Measurements from ENCODE around the gene CCDC78. TPM values are rescaled to one million over a fixed set of nuclear protein-coding genes. Genes with fewer than 3 reads are reported as not detected.

Gene CCDC78
- total and polyA plus RNA-seq, 2 donors (not counting 3 experiments of a cell fraction or from before 2014, with no cell fraction given): 0.50 to 1.3 TPM

DNA sequence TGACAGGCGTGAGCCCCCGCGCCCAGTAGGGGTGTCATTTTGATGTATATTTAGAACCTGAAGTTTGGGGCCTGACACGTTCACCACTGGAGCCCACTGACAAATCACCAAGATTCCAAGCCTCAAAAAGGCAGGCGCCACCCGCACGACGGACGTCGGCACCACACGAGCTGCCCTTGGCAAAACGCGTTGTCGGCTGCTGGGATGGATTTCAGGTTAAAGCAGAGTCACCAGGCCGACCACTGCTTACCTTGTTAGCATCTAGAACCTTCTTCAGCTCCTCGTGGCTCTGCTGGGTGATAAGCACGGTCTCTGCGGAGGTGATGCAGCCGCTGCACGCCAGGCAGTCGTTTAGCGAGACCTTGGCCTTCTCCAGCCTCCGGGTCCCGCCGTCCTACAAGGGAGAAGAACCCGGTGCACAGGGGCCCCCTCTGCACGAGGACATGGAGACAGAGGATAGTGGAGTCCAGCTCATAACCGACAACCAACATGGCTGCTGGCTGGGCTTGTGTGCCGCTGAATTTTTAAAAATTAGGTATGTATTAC is 10.8 kb upstream of the CCDC78 start:
- Histone ChIP-seq H2AFZ (ENCODE audit: low read depth, low read length) (no peak overlapping the region), H3K36me3 (ENCODE audit: control insufficient read depth in 2 of 2, extremely low read depth in 1 of 2, insufficient read depth in 2 of 2, low read length in 2 of 2) (peaks cover 6 to 42% of the 10 kb centered on the region in 2 experiments), H3K9ac (replicated peaks; ENCODE audit: extremely low read depth, insufficient read depth, low read length) (no peak overlapping the region), H3K4me2 (ENCODE audit: insufficient read depth, low read length) (no peak overlapping the region), H3K9me1 (replicated peaks; ENCODE audit: control insufficient read depth, extremely low read depth, insufficient read depth, low read length) (no peaks in the 10 kb centered on the region), H3K79me2 (ENCODE audit: control insufficient read depth, insufficient read depth, low read length) (peaks cover 6% of the 10 kb centered on the region), H3K9me3 (replicated peaks; ENCODE audit: control insufficient read depth, insufficient read depth, low read length) (no peaks in the 10 kb centered on the region), H3K4me1 (ENCODE audit: control insufficient read depth, extremely low read depth, insufficient read depth, low read length) (peaks cover 10% of the 10 kb centered on the region), H3K27ac (ENCODE audit: insufficient read depth, low read depth, low read length) (no peak overlapping the region), H3K27me3 (ENCODE audit: control insufficient read depth in 2 of 2, insufficient read depth in 2 of 2, low read length in 2 of 2) (no peaks in the 10 kb centered on the region), H4K20me1 (replicated peaks; ENCODE audit: control insufficient read depth, extremely low read depth, insufficient read depth, low read length) (no peaks in the 10 kb centered on the region), H3K4me3 (replicated peaks in 1 of 3; ENCODE audit: insufficient read depth in 1 of 3, low read depth in 1 of 3, low read length in 3 of 3) (no peak overlapping the region)
- TF ChIP-seq JUN (IDR thresholded peaks at IDR 0.05; ENCODE audit: borderline replicate concordance, insufficient read depth, insufficient read length, low read depth): no peak
- TF ChIP-seq FOS (IDR thresholded peaks at IDR 0.05; ENCODE audit: borderline replicate concordance, insufficient read depth, low read length): no peak
- TF ChIP-seq CTCF (IDR thresholded peaks at IDR 0.05; ENCODE audit: extremely low read depth in 1 of 2, insufficient read depth in 1 of 2, low read depth in 1 of 2, low read length in 2 of 2): no peak
- no peak for TF ChIP-seq MAX (IDR thresholded peaks at IDR 0.05; ENCODE audit: insufficient read depth, insufficient read length)
- ChIA-PET POLR2A (no interaction called here), CTCF (interaction anchor here (0.8 kb wide), 1 partner anchor 9 kb away, joined by 3 read pairs; no protein-coding TSS in a partner anchor)
- no TSS peak for BruUV-seq (replicated peaks)
- dilution Hi-C loops (cut with MboI; ENCODE audit: extremely low pct_ligation_motif_present, low sequenced_read_pairs) (no loop called here), intact Hi-C loops (cut with micrococcal nuclease) (no loop called here)
- DNase-seq (ENCODE audit: low read depth, low spot score): no peak
- FAIRE-seq: no peak

DNA sequence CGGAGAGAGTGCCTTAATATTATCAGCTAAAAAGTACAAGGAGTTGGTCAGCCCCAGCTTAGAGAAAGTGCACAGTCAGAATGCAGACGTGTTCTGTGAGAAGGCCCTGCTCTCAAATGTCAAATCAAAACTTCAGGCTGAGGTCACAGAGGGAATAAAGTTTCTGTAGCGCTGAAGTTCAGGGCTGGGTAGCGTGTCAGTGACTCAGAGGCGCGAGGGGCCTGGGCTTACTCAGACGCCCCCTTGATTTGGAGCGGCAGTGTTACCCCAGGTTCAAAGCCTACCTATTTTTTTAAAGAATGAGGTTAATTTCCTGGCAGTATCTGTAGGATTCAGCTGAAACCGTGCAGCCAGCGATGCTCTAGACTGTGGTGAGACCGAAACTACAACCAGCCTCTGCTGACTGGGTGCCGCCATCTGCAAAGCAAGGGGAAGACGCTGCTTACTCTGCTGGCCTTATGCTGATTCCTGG is 9.8 kb upstream of the CCDC78 start:
- ChIA-PET POLR2A (no interaction called here), CTCF (no interaction called here)
- BruUV-seq (replicated peaks): no TSS peak

More for the DNA sequence above, 9.8 kb upstream of the CCDC78 start:
- Histone ChIP-seq H3K9me3 (replicated peaks; ENCODE audit: control insufficient read depth, insufficient read depth, low read length) (no peaks in the 10 kb centered on the region), H3K4me3 (replicated peaks in 1 of 3; ENCODE audit: insufficient read depth in 1 of 3, low read depth in 1 of 3, low read length in 3 of 3) (no peak overlapping the region), H3K36me3 (ENCODE audit: control insufficient read depth in 2 of 2, extremely low read depth in 1 of 2, insufficient read depth in 2 of 2, low read length in 2 of 2) (peaks cover 7 to 42% of the 10 kb centered on the region in 2 experiments), H3K27ac (ENCODE audit: insufficient read depth, low read depth, low read length) (no peak overlapping the region), H3K4me1 (ENCODE audit: control insufficient read depth, extremely low read depth, insufficient read depth, low read length) (peaks cover 7% of the 10 kb centered on the region), H3K27me3 (ENCODE audit: control insufficient read depth in 2 of 2, insufficient read depth in 2 of 2, low read length in 2 of 2) (no peaks in the 10 kb centered on the region), H4K20me1 (replicated peaks; ENCODE audit: control insufficient read depth, extremely low read depth, insufficient read depth, low read length) (no peaks in the 10 kb centered on the region), H2AFZ (ENCODE audit: low read depth, low read length) (no peak overlapping the region), H3K9me1 (replicated peaks; ENCODE audit: control insufficient read depth, extremely low read depth, insufficient read depth, low read length) (no peaks in the 10 kb centered on the region), H3K4me2 (ENCODE audit: insufficient read depth, low read length) (no peak overlapping the region), H3K79me2 (ENCODE audit: control insufficient read depth, insufficient read depth, low read length) (peaks cover 6% of the 10 kb centered on the region), H3K9ac (replicated peaks; ENCODE audit: extremely low read depth, insufficient read depth, low read length) (no peak overlapping the region)
- DNase-seq (ENCODE audit: low read depth, low spot score): no peak
- intact Hi-C loops (cut with micrococcal nuclease): no loop called here
- dilution Hi-C loops (cut with MboI; ENCODE audit: extremely low pct_ligation_motif_present, low sequenced_read_pairs): no loop called here
- no peak for FAIRE-seq
- TF ChIP-seq POLR2AphosphoS5 (IDR thresholded peaks at IDR 0.05; ENCODE audit: insufficient read depth, low read depth, low read length): no peak
- TF ChIP-seq FOS (IDR thresholded peaks at IDR 0.05; ENCODE audit: borderline replicate concordance, insufficient read depth, low read length): no peak
- no peak for TF ChIP-seq GATA2 (IDR thresholded peaks at IDR 0.05; ENCODE audit: insufficient read depth, insufficient read length, low read depth, low read length)
- TF ChIP-seq POLR2A (IDR thresholded peaks at IDR 0.05; ENCODE audit: low read depth, low read length): no peak
- no peak for TF ChIP-seq EZH2 (IDR thresholded peaks at IDR 0.05; ENCODE audit: borderline replicate concordance, low read depth, low read length, severe bottlenecking)
- TF ChIP-seq CTCF (IDR thresholded peaks at IDR 0.05; ENCODE audit: extremely low read depth in 1 of 2, insufficient read depth in 1 of 2, low read depth in 1 of 2, low read length in 2 of 2): no peak
- no peak for TF ChIP-seq JUN (IDR thresholded peaks at IDR 0.05; ENCODE audit: borderline replicate concordance, insufficient read depth, insufficient read length, low read depth)
- no peak for TF ChIP-seq MAX (IDR thresholded peaks at IDR 0.05; ENCODE audit: insufficient read depth, insufficient read length)
- no peak for TF ChIP-seq MYC (IDR thresholded peaks at IDR 0.05; ENCODE audit: low read depth, low read length)
